Heart right ventricle (tissue), 16 donors: ENCODE data around the gene DST. TPM values are rescaled to one million over a fixed set of nuclear protein-coding genes. Genes with fewer than 3 reads are reported as not detected.
"Not testable (repeated sequence)": the region's sequence is repeated elsewhere in the genome, so short reads cannot be mapped to it uniquely, and the experiment has no call there.

Experiments used
- ATAC-seq, 8 donors: fragments of 200-7000 bp; cut with Tn5 transposase; one replicate each; pipeline ENCODE4 v1.9.1; 2020; ENCODE audit warnings: mild to moderate bottlenecking in 8 of 8, moderate library complexity in 8 of 8, moderate number of reproducible peaks in 1 of 8
- DNase-seq, 2 donors: peaks; one replicate each; pipeline ENCODE4 v3.0.0-alpha.2; 2020
- H3K27ac ChIP-seq, 10 donors: fragments of 200-600 bp; sonication (generic) in 2 of 10; one replicate each; pipeline versions ENCODE4 v1.5.0 to v1.8.0; 2020 to 2022; ENCODE audit warnings: mild to moderate bottlenecking in 3 of 10
- H3K27me3 ChIP-seq, 7 donors: fragments of 200-600 bp; one replicate each; pipeline ENCODE4 v1.8.0; 2021 to 2022; ENCODE audit warnings: mild to moderate bottlenecking in 2 of 7
- H3K36me3 ChIP-seq, 9 donors: fragments of 200-600 bp; sonication (generic) in 1 of 9; one replicate each; pipeline versions ENCODE4 v1.5.0 to v1.8.0; 2020 to 2022; ENCODE audit warnings: mild to moderate bottlenecking in 2 of 9
- H3K4me1 ChIP-seq, 9 donors: fragments of 200-600 bp; sonication (generic) in 1 of 9; one replicate each; pipeline versions ENCODE4 v1.5.0 to v1.8.0; 2020 to 2022; ENCODE audit warnings: mild to moderate bottlenecking in 4 of 9
- H3K4me3 ChIP-seq, 10 donors: fragments of 200-600 bp; sonication (generic) in 2 of 10; one replicate each; pipeline versions ENCODE4 v1.5.0 to v1.8.0; 2020 to 2022; ENCODE audit warnings: mild to moderate bottlenecking in 7 of 10, moderate library complexity in 2 of 10
- H3K9me3 ChIP-seq, 11 donors: fragments of 200-600 bp in 10 of 11; sonication (generic) in 2 of 11; one replicate each; pipeline versions ENCODE4 v1.5.0 to v1.8.0; 2013 to 2022; ENCODE audit warnings: mild to moderate bottlenecking in 2 of 11, control low read depth in 1 of 11, moderate library complexity in 1 of 11
- CTCF ChIP-seq, 9 donors: fragments of 200-600 bp; sonication (generic) in 2 of 9; IDR thresholded peaks; one replicate each; pipeline versions ENCODE4 v1.5.0 to v1.8.0; 2021 to 2022; ENCODE audit warnings: antibody characterized with exemption in 9 of 9, mild to moderate bottlenecking in 5 of 9, moderate library complexity in 1 of 9
- WGBS, 2 donors: extraction: QIAGEN DNeasy Blood & Tissue Kit; methylation state at CpG; one replicate each; pipeline ENCODE4 v1.1.7; 2013; ENCODE audit warnings: inconsistent platforms in 1 of 2; 5-methylcytosine and 5-hydroxymethylcytosine counted together
- intact Hi-C, 10 donors: fragments of 100-400 bp; cut with DNase I; formaldehyde crosslinking; loops; one replicate each; pipeline versions ENCODE4 v1.11.1 to v1.14.2; 2022
- polyA plus RNA-seq, 2 donors: library from polyadenylated mRNA; stranded (reverse); fragments of 200-250 nt; gene quantifications; one replicate each; pipeline ENCODE4 v1.2.3, GENCODE V29; 2013
- total RNA-seq, 10 donors: library from RNA; stranded (reverse); fragmentation: NEBNext Ultra II Directional in 3 of 10; extraction: Animal tissue kit (Norgen Biotek cat#: 25700) in 3 of 10; gene quantifications; one replicate each; pipeline versions ENCODE4 v1.2.1 to v1.2.4, GENCODE V29; 2021 to 2023
- donor health status: Arrhythmogenic right ventricular cardiomyopathy.
- donor health status: ischemic (EF 13 %, LVEDD 7.1; RV severe dilation, severe dysfunction).
- donor health status: healthy with polysubstance abuse.
- donor health status: DM: no; HTN: yes; CAD: no.
- donor health status: DM: no; HTN: no; CAD: no.
- donor health status: ischemic (EF 25% LVEDD 6.9; RV normal size, moderate dysfunction).
- donor health status: ischemic (EF 25% LVEDD 5.7; RV mildly dilated, moderate dysfunction).
- donor health status: healthy.
- donor health status: DM: yes; HTN: yes; CAD: no.
- donor health status: Ischemic cardiomyopathy.
- donor health status: ischemic (EF 35%, LVEDD 5.7; RV mildly dilated, moderate dysfunction).
- donor health status: nonischemic (EF 11% LVEDD 7.7; RV severe dilation, severe dysfunction).
- donor health status: DM: yes; HTN: yes; CAD: no.
- donor health status: PGD.
- donor health status: ischemic (EF 29% LVEDD 5.4; RV normal size, mild dysfunction).
- donor health status: nonischemic (EF 23%, LVEDD 6.1; RV moderate dilation, normal function).

The DST gene
- total and polyA plus RNA-seq, 12 donors, result 103 to 619 (median 433) TPM

- ATAC-seq, result no peak
- Histone ChIP-seq H3K9me3 (no peaks in the 10 kb centered on the region), H3K36me3 (peaks cover 0 to 26% (median 0%) of the 10 kb centered on the region in 9 donors), H3K27me3 (no peaks in the 10 kb centered on the region), H3K4me3 (no peak overlapping the region), H3K27ac (no peak overlapping the region), H3K4me1 (peaks cover 0 to 74% (median 42%) of the 10 kb centered on the region in 9 donors)
- 84 to 85% methylated on average over 3 of the region's 3 CpGs for WGBS, 2 donors
- intact Hi-C loops, result no loop called here
- TF ChIP-seq CTCF (IDR thresholded peaks at IDR 0.05), result no peak
- no peak for DNase-seq
These were observed 24.6 kb upstream of the DST start for GRCh38 chr6:56667336-56667735.

GRCh38 chr6:56664029-56664428, 21.3 kb upstream of the DST start:
- Histone ChIP-seq H3K27ac (peak overlapping the region in 6 of 10 donors; percentile 1 to 52 (median 28)), H3K4me1 (peaks cover 4 to 66% (median 46%) of the 10 kb centered on the region in 9 donors)

GRCh38 chr6:56663344-56663743, 20.7 kb upstream of the DST start:
- DNase-seq (no peak), ATAC-seq (peak in 6 of 8 donors; percentile 22 to 48 (median 39))

More at GRCh38 chr6:56664029-56664428, 21.3 kb upstream of the DST start:
- H3K27me3 ChIP-seq, result no peaks in the 10 kb centered on the region
- 43 to 59% methylated on average over 1 of the region's 1 CpG for WGBS, 2 donors
- TF ChIP-seq CTCF (IDR thresholded peaks at IDR 0.05), result no peak
- DNase-seq (no peak), ATAC-seq (peak in 6 of 8 donors; percentile 55 to 80 (median 68))
- intact Hi-C loops, result no loop called here
- peaks cover 0 to 20% (median 0%) of the 10 kb centered on the region in 9 donors for H3K36me3 ChIP-seq
- H3K4me3 ChIP-seq, result no peak overlapping the region
- H3K9me3 ChIP-seq, result no peaks in the 10 kb centered on the region

GRCh38 chr6:56661338-56661737, 18.6 kb upstream of the DST start:
- 94 to 96% methylated on average over 3 of the region's 3 CpGs for WGBS, 2 donors
- H3K27ac ChIP-seq, H3K4me3 ChIP-seq, DNase-seq, H3K36me3 ChIP-seq, H3K27me3 ChIP-seq, H3K9me3 ChIP-seq, ATAC-seq, intact Hi-C loops: not testable (repeated sequence)
- H3K4me1 ChIP-seq, result peaks cover 7 to 74% (median 58%) of the 10 kb centered on the region in 9 donors

More at GRCh38 chr6:56663344-56663743, 20.7 kb upstream of the DST start:
- H3K4me1 ChIP-seq, result peaks cover 4 to 72% (median 46%) of the 10 kb centered on the region in 9 donors
- peaks cover 0 to 13% (median 0%) of the 10 kb centered on the region in 9 donors for H3K36me3 ChIP-seq
- intact Hi-C loops, result no loop called here
- WGBS, 2 donors, result 63 to 72% methylated on average over 3 of the region's 3 CpGs
- H3K9me3 ChIP-seq, result no peaks in the 10 kb centered on the region
- no peak overlapping the region for H3K4me3 ChIP-seq
- H3K27me3 ChIP-seq, result no peaks in the 10 kb centered on the region
- no peak for TF ChIP-seq CTCF (IDR thresholded peaks at IDR 0.05)
- peak overlapping the region in 2 of 10 donors; percentile 33 to 51 for H3K27ac ChIP-seq

GRCh38 chr6:56660381-56660730, 17.7 kb upstream of the DST start:
- 63 to 78% methylated on average over 3 of the region's 3 CpGs for WGBS, 2 donors

More at GRCh38 chr6:56660381-56660730, 17.7 kb upstream of the DST start:
- no peaks in the 10 kb centered on the region for H3K27me3 ChIP-seq
- no peak for TF ChIP-seq CTCF (IDR thresholded peaks at IDR 0.05)
- peaks cover 0 to 6% (median 0%) of the 10 kb centered on the region in 9 donors for H3K36me3 ChIP-seq
- no peak for ATAC-seq
- intact Hi-C loops, result no loop called here
- H3K27ac ChIP-seq, result peak overlapping the region in 2 of 10 donors; percentile 10 to 21
- H3K4me3 ChIP-seq, result no peak overlapping the region
- no peaks in the 10 kb centered on the region for H3K9me3 ChIP-seq
- no peak for DNase-seq
- peaks cover 12 to 81% (median 68%) of the 10 kb centered on the region in 9 donors for H3K4me1 ChIP-seq
